ENCODE results near the gene PLSCR3. TPM values are rescaled to one million over a fixed set of nuclear protein-coding genes. Genes with fewer than 3 reads are reported as not detected.

Gene PLSCR3
- total RNA-seq, 1 experiment from 2014 or later = 53.0 TPM

- H3K4me3 ChIP-seq = no peak overlapping the region
- BruUV-seq (replicated peaks) = no TSS peak
- no peak for DNase-seq
- H3K27ac ChIP-seq = no peak overlapping the region
- ChIA-PET CTCF (no interaction called here), POLR2A (ENCODE audit: unreplicated experiment) (no interaction called here)
- H3K27me3 ChIP-seq (ENCODE audit: insufficient read depth, low read depth) = no peaks in the 10 kb centered on the region
- no peak for TF ChIP-seq CTCF (conservative IDR thresholded peaks at IDR 0.05)
- TF ChIP-seq EZH2 (IDR thresholded peaks at IDR 0.05; ENCODE audit: low read depth) = no peak
- no peaks in the 10 kb centered on the region for H4K20me1 ChIP-seq (ENCODE audit: insufficient read depth)
- H3K36me3 ChIP-seq (ENCODE audit: low read depth) = no peaks in the 10 kb centered on the region
- H3K4me1 ChIP-seq (replicated peaks; ENCODE audit: insufficient read depth) = no peaks in the 10 kb centered on the region
- no peaks in the 10 kb centered on the region for H3K79me2 ChIP-seq (ENCODE audit: low read depth)
- intact Hi-C loops (cut with micrococcal nuclease; ENCODE audit: unreplicated experiment) = no loop called here
- no peaks in the 10 kb centered on the region; the same call in 1 of the 2 replicates for H3F3A ChIP-seq (ENCODE audit: insufficient read depth, low read depth)
- H3K9me3 ChIP-seq (ENCODE audit: insufficient read depth, low read depth) = no peaks in the 10 kb centered on the region
- H3K9me2 ChIP-seq (ENCODE audit: insufficient read depth) = no peaks in the 10 kb centered on the region
- H2AFZ ChIP-seq = no peak overlapping the region
- no peak overlapping the region for H3K4me2 ChIP-seq
These were observed 19.1 kb upstream of the PLSCR3 start for GRCh38 chr17:7413346-7413985.

GRCh38 chr17:7411427-7411750 is 17.1 kb upstream of the PLSCR3 start:
- Histone ChIP-seq H3K4me2 (no peak overlapping the region), H3K36me3 (ENCODE audit: low read depth) (no peaks in the 10 kb centered on the region), H3K9me3 (ENCODE audit: insufficient read depth, low read depth) (no peaks in the 10 kb centered on the region), H2AFZ (no peak overlapping the region), H3K27ac (no peak overlapping the region), H3K27me3 (ENCODE audit: insufficient read depth, low read depth) (no peaks in the 10 kb centered on the region), H4K20me1 (ENCODE audit: insufficient read depth) (no peaks in the 10 kb centered on the region), H3K9me2 (ENCODE audit: insufficient read depth) (no peaks in the 10 kb centered on the region), H3K4me3 (no peak overlapping the region), H3F3A (ENCODE audit: insufficient read depth, low read depth) (no peaks in the 10 kb centered on the region; the same call in 1 of the 2 replicates), H3K4me1 (replicated peaks; ENCODE audit: insufficient read depth) (no peaks in the 10 kb centered on the region), H3K79me2 (ENCODE audit: low read depth) (no peaks in the 10 kb centered on the region)
- BruUV-seq (replicated peaks) = no TSS peak
- no peak for TF ChIP-seq CTCF (conservative IDR thresholded peaks at IDR 0.05)
- no peak for TF ChIP-seq EZH2 (IDR thresholded peaks at IDR 0.05; ENCODE audit: low read depth)
- CTCF ChIA-PET = no interaction called here
- no peak for DNase-seq
- intact Hi-C loops (cut with micrococcal nuclease; ENCODE audit: unreplicated experiment) = no loop called here
- POLR2A ChIA-PET (ENCODE audit: unreplicated experiment) = no interaction called here

- Histone ChIP-seq H4K20me1 (ENCODE audit: insufficient read depth) (no peaks in the 10 kb centered on the region), H3K36me3 (ENCODE audit: low read depth) (no peaks in the 10 kb centered on the region), H2AFZ (no peak overlapping the region), H3F3A (ENCODE audit: insufficient read depth, low read depth) (no peaks in the 10 kb centered on the region), H3K4me1 (replicated peaks; ENCODE audit: insufficient read depth) (no peaks in the 10 kb centered on the region; the same call in 1 of the 2 replicates), H3K9me3 (ENCODE audit: insufficient read depth, low read depth) (no peaks in the 10 kb centered on the region), H3K9me2 (ENCODE audit: insufficient read depth) (no peaks in the 10 kb centered on the region), H3K27me3 (ENCODE audit: insufficient read depth, low read depth) (no peaks in the 10 kb centered on the region), H3K27ac (no peak overlapping the region), H3K4me2 (no peak overlapping the region), H3K79me2 (ENCODE audit: low read depth) (no peaks in the 10 kb centered on the region), H3K4me3 (no peak overlapping the region)
- CTCF ChIA-PET = no interaction called here
- POLR2A ChIA-PET (ENCODE audit: unreplicated experiment) = no interaction called here
- BruUV-seq (replicated peaks) = no TSS peak
- DNase-seq = no peak
- intact Hi-C loops (cut with micrococcal nuclease; ENCODE audit: unreplicated experiment) = no loop called here
- TF ChIP-seq EZH2 (IDR thresholded peaks at IDR 0.05; ENCODE audit: low read depth) = no peak
These were observed 16.5 kb upstream of the PLSCR3 start for GRCh38 chr17:7410634-7411426.
